ENCODE measurements around the gene KRTAP20-1.

DNA sequence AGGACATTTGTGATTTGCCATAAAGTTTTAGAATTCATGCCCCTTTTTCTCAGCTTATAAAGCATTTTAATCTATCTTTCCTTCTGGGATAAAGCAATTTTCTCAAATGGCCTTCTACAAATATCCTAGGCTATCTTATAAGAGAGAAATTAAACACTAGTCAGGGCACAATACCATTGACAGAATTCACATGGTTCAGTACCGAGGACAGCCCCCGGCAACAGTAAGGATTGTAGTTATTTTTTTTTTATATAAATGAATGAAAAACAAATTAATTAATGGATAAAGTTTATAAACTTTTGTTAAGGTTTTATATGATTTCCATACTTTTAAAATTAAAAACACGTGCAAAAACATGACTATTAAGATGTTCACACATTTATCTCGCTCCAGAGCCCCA, 11.9 kb downstream of the KRTAP20-1 start:
- TF ChIP-seq, protein P1, sequence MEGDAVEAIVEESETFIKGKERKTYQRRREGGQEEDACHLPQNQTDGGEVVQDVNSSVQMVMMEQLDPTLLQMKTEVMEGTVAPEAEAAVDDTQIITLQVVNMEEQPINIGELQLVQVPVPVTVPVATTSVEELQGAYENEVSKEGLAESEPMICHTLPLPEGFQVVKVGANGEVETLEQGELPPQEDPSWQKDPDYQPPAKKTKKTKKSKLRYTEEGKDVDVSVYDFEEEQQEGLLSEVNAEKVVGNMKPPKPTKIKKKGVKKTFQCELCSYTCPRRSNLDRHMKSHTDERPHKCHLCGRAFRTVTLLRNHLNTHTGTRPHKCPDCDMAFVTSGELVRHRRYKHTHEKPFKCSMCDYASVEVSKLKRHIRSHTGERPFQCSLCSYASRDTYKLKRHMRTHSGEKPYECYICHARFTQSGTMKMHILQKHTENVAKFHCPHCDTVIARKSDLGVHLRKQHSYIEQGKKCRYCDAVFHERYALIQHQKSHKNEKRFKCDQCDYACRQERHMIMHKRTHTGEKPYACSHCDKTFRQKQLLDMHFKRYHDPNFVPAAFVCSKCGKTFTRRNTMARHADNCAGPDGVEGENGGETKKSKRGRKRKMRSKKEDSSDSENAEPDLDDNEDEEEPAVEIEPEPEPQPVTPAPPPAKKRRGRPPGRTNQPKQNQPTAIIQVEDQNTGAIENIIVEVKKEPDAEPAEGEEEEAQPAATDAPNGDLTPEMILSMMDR (IDR thresholded peaks at IDR 0.05 in 2 of 3, conservative IDR thresholded peaks at IDR 0.05 in 1 of 3; ENCODE audit: borderline replicate concordance in 1 of 3, insufficient read depth in 1 of 3, low read depth in 2 of 3, low read length in 2 of 3): no peak
- TF ChIP-seq REST (IDR thresholded peaks at IDR 0.05; ENCODE audit: low read depth) (no peak), JUND (IDR thresholded peaks at IDR 0.05) (no peak), POLR2A (IDR thresholded peaks at IDR 0.05; ENCODE audit: borderline replicate concordance, extremely low read depth, insufficient read depth, insufficient read length) (no peak), SP1 (IDR thresholded peaks at IDR 0.05; ENCODE audit: low read depth) (no peak)

Measured in HCT116 (cell line).